H1 (cell line): Measurements from ENCODE around the gene METAP1D. TPM values are rescaled to one million over a fixed set of nuclear protein-coding genes. Genes with fewer than 3 reads are reported as not detected.

Experiments used
- CTCF ChIA-PET: fragments of 300-600 bp; sonication (Branson Sonifier 250); formaldehyde crosslinking; loops from one replicate; lab custom pipeline; 2021; ENCODE audit not compliant: partially characterized antibody; lab: Charles Lee
- POLR2A ChIA-PET: fragments of 300-600 bp; sonication (Branson Sonifier 250); formaldehyde crosslinking; loops from one replicate; lab custom pipeline; 2021; ENCODE audit warnings: inconsistent platforms; ENCODE audit not compliant: partially characterized antibody; lab: Charles Lee
- DNase-seq, 2 experiments: peaks; one replicate each; pipeline versions ENCODE4 v3.0.0 to v3.0.0-alpha.2; 2010 to 2022; ENCODE audit warnings: low spot score in 2 of 2, low read depth in 1 of 2, mixed read lengths in 1 of 2
- FAIRE-seq: peaks from 2 replicates; lab custom pipeline; 2011; peaks lifted over from hg19 to GRCh38; lab: Jason Lieb, UNC
- H2AFZ ChIP-seq: 2 replicates; pipeline ENCODE4 v1.8.1; 2012; ENCODE audit warnings: low read length, inconsistent platforms
- H2AK5ac ChIP-seq: 2 replicates; pipeline ENCODE4 v1.6.1; 2013; ENCODE audit warnings: low read depth, low read length
- H2BK120ac ChIP-seq: replicated peaks from 2 replicates; pipeline ENCODE3; 2013; ENCODE audit warnings: low read depth, low read length, inconsistent platforms
- H2BK12ac ChIP-seq: 2 replicates; pipeline ENCODE4 v1.6.1; 2013; ENCODE audit warnings: low read depth, low read length
- H2BK15ac ChIP-seq: 2 replicates; pipeline ENCODE4 v1.6.1; 2013; ENCODE audit warnings: low read length
- H2BK20ac ChIP-seq: 2 replicates; pipeline ENCODE4 v1.6.1; 2013; ENCODE audit warnings: low read length
- H2BK5ac ChIP-seq: 2 replicates; pipeline ENCODE4 v1.6.1; 2013; ENCODE audit warnings: low read depth, low read length
- H3K14ac ChIP-seq: 2 replicates; pipeline ENCODE4 v1.6.1; 2013; ENCODE audit warnings: inconsistent platforms; ENCODE audit not compliant: insufficient read length
- H3K18ac ChIP-seq: 2 replicates; pipeline ENCODE4 v1.6.1; 2013; ENCODE audit warnings: low read length; ENCODE audit errors: extremely low read depth
- H3K23ac ChIP-seq: 2 replicates; pipeline ENCODE4 v1.6.1; 2013; ENCODE audit warnings: inconsistent platforms; ENCODE audit not compliant: insufficient read length
- H3K23me2 ChIP-seq: 2 replicates; pipeline ENCODE4 v1.6.1; 2013; ENCODE audit warnings: low read depth, low read length
- H3K27ac ChIP-seq: 2 replicates; pipeline ENCODE4 v1.6.1; 2011; ENCODE audit warnings: low read depth, low read length, inconsistent platforms
- H3K27me3 ChIP-seq, 4 experiments: replicated peaks in 1 of 4; 1 replicate in 1 of 4; 2 replicates in 3 of 4; pipeline versions ENCODE4 v1.6.1 to v1.8.1; 2011 to 2013; ENCODE audit warnings: low read length in 3 of 4, mild to moderate bottlenecking in 3 of 4, inconsistent platforms in 2 of 4, mixed read lengths in 2 of 4, moderate library complexity in 1 of 4; ENCODE audit not compliant: control insufficient read depth in 3 of 4, insufficient read depth in 3 of 4; ENCODE audit errors: extremely low read depth in 1 of 4
- H3K36me3 ChIP-seq, 4 experiments: 2 replicates each; pipeline versions ENCODE4 v1.6.1 to v1.8.1; 2011 to 2013; ENCODE audit warnings: mild to moderate bottlenecking in 4 of 4, low read length in 3 of 4, moderate library complexity in 2 of 4, control low read depth in 1 of 4, inconsistent platforms in 1 of 4; ENCODE audit not compliant: insufficient read depth in 4 of 4, control insufficient read depth in 2 of 4
- H3K4ac ChIP-seq: replicated peaks from 2 replicates; pipeline ENCODE3; 2013; ENCODE audit warnings: low read length, low read depth, mixed read lengths, inconsistent platforms; ENCODE audit not compliant: insufficient read length
- H3K4me1 ChIP-seq, 4 experiments: replicated peaks in 1 of 4; 1 replicate in 1 of 4; 2 replicates in 3 of 4; pipeline versions ENCODE4 v1.6.1 to v1.8.1; 2011 to 2013; ENCODE audit warnings: low read length in 3 of 4, inconsistent platforms in 2 of 4, mixed read lengths in 1 of 4; ENCODE audit not compliant: insufficient read depth in 4 of 4, control insufficient read depth in 3 of 4
- H3K4me2 ChIP-seq, 2 experiments: 2 replicates each; pipeline versions ENCODE4 v1.6.1 to v1.8.1; 2011 to 2013; ENCODE audit warnings: low read depth in 2 of 2, low read length in 2 of 2, control low read depth in 1 of 2, inconsistent platforms in 1 of 2, mild to moderate bottlenecking in 1 of 2; ENCODE audit not compliant: insufficient read depth in 1 of 2
- H3K4me3 ChIP-seq, 4 experiments: fragments of 200-600, 300-600 bp in 1 of 4; sonication (generic), shearing (Covaris generic), sonication (Bioruptor Twin) in 1 of 4; 2 replicates each; pipeline versions ENCODE4 v1.5.1 to v1.8.1; 2011 to 2016; ENCODE audit warnings: low read length in 4 of 4, low read depth in 3 of 4, control low read depth in 2 of 4, inconsistent platforms in 2 of 4, mild to moderate bottlenecking in 2 of 4, mixed read lengths in 1 of 4, moderate library complexity in 1 of 4; ENCODE audit not compliant: insufficient read depth in 2 of 4; ENCODE audit errors: extremely low read depth in 1 of 4
- H3K56ac ChIP-seq: replicated peaks from 2 replicates; pipeline ENCODE3; 2013; ENCODE audit warnings: low read depth, mild to moderate bottlenecking, mixed read lengths, low read length, inconsistent platforms; ENCODE audit not compliant: insufficient read length
- H3K79me1 ChIP-seq: 2 replicates; pipeline ENCODE4 v1.6.1; 2013; ENCODE audit warnings: low read depth, low read length, control low read depth
- H3K79me2 ChIP-seq, 2 experiments: 2 replicates each; pipeline versions ENCODE4 v1.6.1 to v1.8.1; 2012 to 2013; ENCODE audit warnings: low read length in 2 of 2, mild to moderate bottlenecking in 2 of 2, inconsistent platforms in 1 of 2; ENCODE audit not compliant: insufficient read depth in 2 of 2, control insufficient read depth in 1 of 2
- H3K9ac ChIP-seq, 4 experiments: replicated peaks in 1 of 4; 1 replicate in 1 of 4; 2 replicates in 3 of 4; pipeline versions ENCODE4 v1.6.1 to v1.8.1; 2011 to 2013; ENCODE audit warnings: low read depth in 3 of 4, low read length in 3 of 4, control low read depth in 2 of 4, mild to moderate bottlenecking in 2 of 4, moderate library complexity in 2 of 4, inconsistent platforms in 1 of 4; ENCODE audit errors: extremely low read depth in 1 of 4
- H3K9me3 ChIP-seq, 2 experiments: 2 replicates each; pipeline versions ENCODE4 v1.6.1 to v1.8.1; 2012 to 2013; ENCODE audit warnings: mild to moderate bottlenecking in 2 of 2, moderate library complexity in 2 of 2, control low read depth in 1 of 2, inconsistent platforms in 1 of 2, low read depth in 1 of 2, low read length in 1 of 2, mixed read lengths in 1 of 2; ENCODE audit not compliant: insufficient read depth in 2 of 2
- H4K20me1 ChIP-seq, 2 experiments: replicated peaks in 1 of 2; 2 replicates each; pipeline versions ENCODE3 to v1.8.1; 2011 to 2013; ENCODE audit warnings: inconsistent platforms in 2 of 2, low read length in 2 of 2, mild to moderate bottlenecking in 1 of 2; ENCODE audit not compliant: insufficient read depth in 2 of 2, control insufficient read depth in 1 of 2
- H4K5ac ChIP-seq: 2 replicates; pipeline ENCODE4 v1.6.1; 2013; ENCODE audit warnings: low read length, low read depth, mixed read lengths, inconsistent platforms; ENCODE audit not compliant: insufficient read length
- H4K8ac ChIP-seq: 2 replicates; pipeline ENCODE4 v1.8.0; 2013; ENCODE audit warnings: mild to moderate bottlenecking, moderate library complexity, low read length, inconsistent platforms; ENCODE audit not compliant: insufficient read depth; ENCODE audit errors: extremely low read depth
- H4K91ac ChIP-seq: replicated peaks from 2 replicates; pipeline ENCODE3; 2013; ENCODE audit warnings: low read length, mixed read lengths, inconsistent platforms; ENCODE audit not compliant: insufficient read length
- ATF3 ChIP-seq: IDR thresholded peaks from 2 replicates; pipeline ENCODE4 v1.6.1; 2011; ENCODE audit warnings: low read depth, mild to moderate bottlenecking, low read length; ENCODE audit not compliant: insufficient read depth
- BCL11A ChIP-seq, 2 experiments: IDR thresholded peaks; one replicate each; pipeline ENCODE4 v1.6.1; 2011; ENCODE audit warnings: low read depth in 2 of 2, low read length in 2 of 2, mild to moderate bottlenecking in 2 of 2
- CEBPB ChIP-seq: IDR thresholded peaks from 2 replicates; pipeline ENCODE4 v1.6.1; 2012; ENCODE audit warnings: low read depth, low read length
- EZH2 ChIP-seq: fragments of 200-600 bp; sonication (generic); IDR thresholded peaks from 2 replicates; pipeline ENCODE4 v1.7.1; 2012; ENCODE audit warnings: low read depth, mild to moderate bottlenecking, moderate library complexity, low read length, inconsistent platforms; ENCODE audit not compliant: severe bottlenecking
- GABPA ChIP-seq: IDR thresholded peaks from 2 replicates; pipeline ENCODE4 v1.6.1; 2011; ENCODE audit warnings: mild to moderate bottlenecking, low read length, moderate library complexity, borderline replicate concordance; ENCODE audit not compliant: insufficient read depth
- JUN ChIP-seq: IDR thresholded peaks from 2 replicates; pipeline ENCODE4 v1.6.1; 2011; ENCODE audit warnings: low read depth, mild to moderate bottlenecking, improper control_type of control experiment, low read length
- KDM1A ChIP-seq: fragments of 200-600, 300-600 bp; sonication (generic); IDR thresholded peaks from 2 replicates; pipeline ENCODE4 v1.7.1; 2016; ENCODE audit warnings: mild to moderate bottlenecking, low read length, borderline replicate concordance
- PHF8 ChIP-seq: fragments of 200-600 bp; sonication (generic); conservative IDR thresholded peaks from 2 replicates; pipeline ENCODE4 v1.7.1; 2012; ENCODE audit warnings: low read depth, mild to moderate bottlenecking, inconsistent platforms, low read length, moderate library complexity
- SIN3A ChIP-seq, 2 experiments: IDR thresholded peaks in 1 of 2; conservative IDR thresholded peaks in 1 of 2; 2 replicates each; pipeline ENCODE4 v1.6.1; 2011 to 2012; ENCODE audit warnings: low read length in 2 of 2, improper control_type of control experiment in 1 of 2, low read depth in 1 of 2, mild to moderate bottlenecking in 1 of 2
- ZNF274 ChIP-seq: IDR thresholded peaks from 2 replicates; pipeline ENCODE4 v1.7.0; 2012; ENCODE audit warnings: low read length, borderline replicate concordance; ENCODE audit errors: extremely low read depth
- WGBS, 2 experiments: shearing (Covaris generic) in 1 of 2; methylation state at CpG; one replicate each; pipeline versions ENCODE4 v1.1.6 to v1.1.7; 2013 to 2015; ENCODE audit warnings: low lambda C conversion rate in 2 of 2, mixed read lengths in 2 of 2, inconsistent platforms in 1 of 2, low coverage in 1 of 2, missing lambda C conversion rate in 1 of 2; ENCODE audit not compliant: insufficient replicate concordance in 2 of 2, insufficient coverage in 1 of 2, insufficient read length in 1 of 2; ENCODE audit errors: extremely low coverage in 1 of 2, missing lambda C conversion rate in 1 of 2; 5-methylcytosine and 5-hydroxymethylcytosine counted together
- polyA plus RNA-seq, 7 experiments: library from polyadenylated mRNA; depleted of rRNA in 3 of 7; stranded (reverse) in 5 of 7; unstranded in 2 of 7; fragments of >200 nt in 5 of 7; fragments of 200-250 nt in 2 of 7; gene quantifications; 1 replicate in 5 of 7; 2 replicates in 1 of 7; 4 replicates in 1 of 7; pipeline versions ENCODE4 v1.2.1 to v1.2.3, GENCODE V29; 2011 to 2013; ENCODE audit warnings: missing spikeins in 2 of 7, mixed read lengths in 2 of 7
- total RNA-seq: library from RNA; stranded (reverse); fragmentation: NEBNext Ultra II Directional; extraction: Animal tissue kit (Norgen Biotek cat#: 25700); gene quantifications from 2 replicates; pipeline ENCODE4 v1.2.1, GENCODE V29; 2021

Gene METAP1D
- total and polyA plus RNA-seq, 2 of the 8 experiments (the other 6 are each of a cell fraction or from before 2014, with no cell fraction given) = 3.9 to 6.2 TPM

GRCh38 chr2:172085460-172086159 is 85.9 kb downstream of the METAP1D start, which contains the start of gene DLX1:
TSS of gene DLX1 (plus strand) at chr2:172085507. CDS start at chr2:172085678, 171 bp downstream.
- no peak for FAIRE-seq
- Histone ChIP-seq H2BK5ac (peak within 1 kb of the TSS; percentile 24; the same call in 1 of the 2 replicates), H3K18ac (peak within 1 kb of the TSS; percentile 48), H2AFZ (peak within 1 kb of the TSS; percentile 47; the same call in 1 of the 2 replicates), H4K91ac (no peak within 1 kb of the TSS), H4K5ac (no peak within 1 kb of the TSS), H3K14ac (no peak within 1 kb of the TSS), H3K27me3 (peaks cover 93 to 100% (median 99%) of the 10 kb centered on the region in 4 experiments), H4K8ac (peak within 1 kb of the TSS; percentile 80; the same call in 1 of the 2 replicates), H3K79me1 (no peaks in the 10 kb centered on the region), H3K4ac (no peak within 1 kb of the TSS), H3K4me2 (peak within 1 kb of the TSS; percentile 78 to 84), H3K23ac (no peak within 1 kb of the TSS), H4K20me1 (peaks cover 24 to 46% of the 10 kb centered on the region in 2 experiments), H3K56ac (no peak within 1 kb of the TSS), H3K9ac (0 out of 7 replicates have a peak within 1 kb of the TSS, but pooled peaks of 1 of the 4 experiments have one; percentile 13), H3K27ac (no peak within 1 kb of the TSS), H2BK15ac (0 out of 2 replicates have a peak within 1 kb of the TSS, but pooled peaks have one; percentile 81), H3K23me2 (peaks cover 14% of the 10 kb centered on the region; the same call in 1 of the 2 replicates), H3K9me3 (no peaks in the 10 kb centered on the region), H2AK5ac (no peak within 1 kb of the TSS), H3K4me3 (peak within 1 kb of the TSS; percentile 40 to 66 (median 53)), H3K36me3 (0 out of 8 replicates have a peak, but pooled peaks cover 0 to 3% (median 0%) of the 10 kb centered on the region in 4 experiments), H2BK20ac (0 out of 2 replicates have a peak within 1 kb of the TSS, but pooled peaks have one; percentile 18), H3K4me1 (peaks cover 2 to 61% (median 29%) of the 10 kb centered on the region in 4 experiments), H3K79me2 (no peaks in the 10 kb centered on the region), H2BK12ac (peak within 1 kb of the TSS; percentile 62; the same call in 1 of the 2 replicates), H2BK120ac (no peak within 1 kb of the TSS)
- POLR2A ChIA-PET = interaction anchor here (0.8 to 14.0 kb wide), 3 partner anchors 13 to 86 kb away, joined by 3 to 184 read pairs (median 3); partner anchors contain the start of genes DLX2 and METAP1D
- CTCF ChIA-PET = interaction anchor here (0.9 to 12.4 kb wide), 5 partner anchors 9 to 490 kb away, joined by 3 to 198 read pairs (median 4); partner anchors contain the start of gene DLX2
- 2% methylated on average over 29 of the region's 34 CpGs; no CpG with 5 or more reads in 1 of the 2 experiments for WGBS, 2 experiments
- DNase-seq = peak in 1 of 2 experiments; percentile 75
- TF ChIP-seq SIN3A (conservative IDR thresholded peaks at IDR 0.05 in 1 of 2, IDR thresholded peaks at IDR 0.05 in 1 of 2; ENCODE audit: low read depth in 1 of 2, low read length in 2 of 2) = no peak
- TF ChIP-seq KDM1A = no peak
- TF ChIP-seq BCL11A (IDR thresholded peaks at IDR 0.05; ENCODE audit: low read depth in 2 of 2, low read length in 2 of 2) = no peak
- no peak for TF ChIP-seq JUN
- no peak for TF ChIP-seq ATF3
- no peak for TF ChIP-seq EZH2
- no peak for TF ChIP-seq GABPA
- TF ChIP-seq PHF8 = no peak
- no peak for TF ChIP-seq CEBPB
- TF ChIP-seq ZNF274 = no peak
